ENCODE measurements around the gene TBCD. TPM values are rescaled to one million over a fixed set of nuclear protein-coding genes. Genes with fewer than 3 reads are reported as not detected.

The TBCD gene
- total RNA-seq, 1 experiment from 2014 or later: 129 TPM

DNA sequence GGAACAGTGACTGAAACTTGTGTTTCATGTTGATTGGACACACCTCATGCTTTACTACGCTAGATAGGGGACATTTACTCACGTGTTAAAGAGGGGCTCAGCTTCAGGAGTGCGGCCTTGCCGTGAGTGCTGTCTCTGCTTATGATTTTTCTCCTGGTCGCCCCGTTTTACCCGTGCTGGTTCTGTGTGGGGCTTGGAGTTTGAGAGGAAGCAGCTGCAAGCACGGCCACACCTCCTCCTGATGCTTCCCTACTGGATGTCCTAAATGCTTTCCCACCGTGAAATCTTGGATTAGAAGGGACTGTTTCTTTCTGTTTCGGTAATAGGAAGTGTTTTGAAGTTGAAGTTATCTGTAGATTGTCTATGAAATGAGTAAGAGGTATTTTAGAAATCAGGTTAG is 141.9 kb downstream of the TBCD start:
- Histone ChIP-seq H2BK20ac (ENCODE audit: low read depth, low read length, poor library complexity, severe bottlenecking) (no peak overlapping the region), H3K56ac (ENCODE audit: insufficient read length, low read depth, low read length) (no peak overlapping the region), H3T11ph (ENCODE audit: low read length) (no peak overlapping the region), H4K20me1 (ENCODE audit: control insufficient read depth, insufficient read depth, insufficient read length) (no peaks in the 10 kb centered on the region), H3K79me2 (ENCODE audit: insufficient read depth, low read length) (no peaks in the 10 kb centered on the region), H3K4me2 (ENCODE audit: insufficient read depth, insufficient read length, low read length) (no peak overlapping the region), H4K5ac (ENCODE audit: insufficient read length, low read depth, low read length) (no peak overlapping the region), H3K14ac (ENCODE audit: insufficient read depth, low read length) (no peak overlapping the region), H3K9me3 (ENCODE audit: control insufficient read depth, low read depth, low read length) (no peaks in the 10 kb centered on the region), H3K4me1 (ENCODE audit: insufficient read depth, low read length) (no peaks in the 10 kb centered on the region; the same call in 1 of the 2 replicates), H3K23me2 (ENCODE audit: insufficient read length, low read depth, low read length, poor library complexity, severe bottlenecking) (no peaks in the 10 kb centered on the region), H2AFZ (ENCODE audit: low read length) (no peak overlapping the region), H3K79me1 (ENCODE audit: insufficient read depth, low read depth, low read length, poor library complexity, severe bottlenecking) (no peaks in the 10 kb centered on the region), H3K23ac (ENCODE audit: insufficient read length, low read depth, low read length) (no peak overlapping the region), H3K18ac (ENCODE audit: insufficient read length, low read depth, low read length) (no peak overlapping the region), H3K9ac (ENCODE audit: extremely low read depth, insufficient read length, low read length) (no peak overlapping the region), H2BK5ac (ENCODE audit: insufficient read length, low read length) (no peak overlapping the region), H3K27ac (ENCODE audit: insufficient read length, low read depth, low read length) (no peak overlapping the region), H3K4ac (ENCODE audit: low read depth, low read length) (no peak overlapping the region), H2AK5ac (ENCODE audit: insufficient read length, low read length) (no peak overlapping the region), H4K91ac (ENCODE audit: insufficient read length, low read depth, low read length) (no peak overlapping the region), H2BK15ac (ENCODE audit: low read depth, low read length) (no peak overlapping the region), H2BK120ac (ENCODE audit: low read depth, low read length, poor library complexity, severe bottlenecking) (no peak overlapping the region), H4K8ac (replicated peaks; ENCODE audit: insufficient read length, low read depth, low read length) (no peak overlapping the region), H2BK12ac (ENCODE audit: insufficient read length, low read depth, low read length) (no peak overlapping the region), H3K27me3 (ENCODE audit: insufficient read depth, low read length) (no peaks in the 10 kb centered on the region)
- peak overlapping the region in 2 of 3 experiments; percentile 19 to 37; a peak in 2 of 7 replicates for H3K27ac Mint-ChIP-seq
- WGBS (ENCODE audit: extremely low coverage, insufficient read length, low lambda C conversion rate): no CpG with 5 or more reads among the region's 10 CpGs
- peaks cover 15 to 21% of the 10 kb centered on the region in 2 experiments for H3K4me1 Mint-ChIP-seq
- TF ChIP-seq, protein P1, sequence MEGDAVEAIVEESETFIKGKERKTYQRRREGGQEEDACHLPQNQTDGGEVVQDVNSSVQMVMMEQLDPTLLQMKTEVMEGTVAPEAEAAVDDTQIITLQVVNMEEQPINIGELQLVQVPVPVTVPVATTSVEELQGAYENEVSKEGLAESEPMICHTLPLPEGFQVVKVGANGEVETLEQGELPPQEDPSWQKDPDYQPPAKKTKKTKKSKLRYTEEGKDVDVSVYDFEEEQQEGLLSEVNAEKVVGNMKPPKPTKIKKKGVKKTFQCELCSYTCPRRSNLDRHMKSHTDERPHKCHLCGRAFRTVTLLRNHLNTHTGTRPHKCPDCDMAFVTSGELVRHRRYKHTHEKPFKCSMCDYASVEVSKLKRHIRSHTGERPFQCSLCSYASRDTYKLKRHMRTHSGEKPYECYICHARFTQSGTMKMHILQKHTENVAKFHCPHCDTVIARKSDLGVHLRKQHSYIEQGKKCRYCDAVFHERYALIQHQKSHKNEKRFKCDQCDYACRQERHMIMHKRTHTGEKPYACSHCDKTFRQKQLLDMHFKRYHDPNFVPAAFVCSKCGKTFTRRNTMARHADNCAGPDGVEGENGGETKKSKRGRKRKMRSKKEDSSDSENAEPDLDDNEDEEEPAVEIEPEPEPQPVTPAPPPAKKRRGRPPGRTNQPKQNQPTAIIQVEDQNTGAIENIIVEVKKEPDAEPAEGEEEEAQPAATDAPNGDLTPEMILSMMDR (conservative IDR thresholded peaks at IDR 0.05): no peak
- DNase-seq: no peak
- H3K27me3 Mint-ChIP-seq (ENCODE audit: low read depth): no peaks in the 10 kb centered on the region
- H3K36me3 Mint-ChIP-seq (ENCODE audit: insufficient read depth in 1 of 3, low read depth in 3 of 3): peaks cover 21 to 71% (median 61%) of the 10 kb centered on the region in 3 experiments
- H3K9me3 Mint-ChIP-seq: no peaks in the 10 kb centered on the region
- H3K4me3 Mint-ChIP-seq: no peak overlapping the region
